SK-N-MC (cell line): ENCODE data around the gene PTGES.

Experiments
- EZH2 ChIP-seq: fragments of 200-600 bp; sonication (generic); IDR thresholded peaks from one replicate; pipeline ENCODE4 v1.6.1; 2017; ENCODE audit warnings: antibody characterized with exemption
- FOXP2 ChIP-seq: optimal IDR thresholded peaks from 2 replicates; pipeline ENCODE3; 2011; ENCODE audit warnings: mild to moderate bottlenecking, moderate library complexity; ENCODE audit not compliant: insufficient read depth; ENCODE audit errors: extremely low read length, control extremely low read depth
- POLR2AphosphoS5 ChIP-seq: IDR thresholded peaks from 2 replicates; pipeline ENCODE4 v1.6.1; 2012; ENCODE audit warnings: mild to moderate bottlenecking, low read depth, low read length, borderline replicate concordance

GRCh38 chr9:129712634-129713401 lies 40.0 kb downstream of the PTGES start:
- no peak; the same call in 1 of the 2 replicates for TF ChIP-seq POLR2AphosphoS5
- TF ChIP-seq EZH2, result no peak
- TF ChIP-seq FOXP2, result no peak
